GM19193 (cell line): ENCODE results near the gene CASP6.

Experiments used
- POLR2A ChIP-seq: IDR thresholded peaks from 4 replicates; pipeline ENCODE4 v1.6.1; 2011; ENCODE audit not compliant: insufficient read depth, insufficient read length; ENCODE audit errors: extremely low read depth

Gene CASP6

DNA sequence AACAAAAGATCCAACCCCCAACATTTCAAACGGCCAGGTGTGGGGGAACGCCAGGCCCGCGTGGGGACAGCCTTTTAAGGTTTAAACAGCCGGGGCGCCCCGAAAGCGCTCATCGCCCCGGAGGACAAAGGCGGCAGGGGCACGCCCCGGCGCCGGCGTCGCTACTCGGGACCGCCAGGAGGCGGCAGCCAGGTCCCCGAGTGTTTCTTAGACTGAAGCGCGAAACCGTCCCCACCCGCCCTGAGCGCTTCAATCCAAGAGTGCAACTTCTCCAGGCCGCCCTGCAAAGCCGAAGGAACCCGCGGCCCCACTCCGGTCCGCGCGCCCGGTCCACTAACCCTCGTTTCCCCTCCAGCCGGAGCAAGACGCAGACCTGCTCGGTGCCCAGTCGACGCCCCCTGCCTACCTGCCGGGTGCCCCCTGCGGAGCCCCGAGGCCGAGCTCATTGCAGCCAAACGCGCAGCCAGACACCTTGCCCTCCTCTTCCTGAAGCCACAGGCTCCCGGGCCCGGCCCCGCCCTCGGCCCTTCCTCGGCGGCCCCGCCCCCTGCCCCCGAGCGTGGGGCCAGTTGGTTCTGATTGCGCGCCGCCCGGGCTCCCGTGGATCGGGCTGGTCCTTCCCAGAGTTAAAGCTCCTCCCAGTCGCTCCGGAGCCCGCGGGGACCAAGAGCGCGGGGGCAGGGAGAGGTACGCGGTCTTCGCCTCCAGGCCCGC is at the start of gene CASP6:
CASP6 (minus strand) TSS at position 496 of the 714 bp plus-strand sequence; CDS start at position 446, 50 bp downstream.
- TF ChIP-seq POLR2A = peak; percentile 56

DNA sequence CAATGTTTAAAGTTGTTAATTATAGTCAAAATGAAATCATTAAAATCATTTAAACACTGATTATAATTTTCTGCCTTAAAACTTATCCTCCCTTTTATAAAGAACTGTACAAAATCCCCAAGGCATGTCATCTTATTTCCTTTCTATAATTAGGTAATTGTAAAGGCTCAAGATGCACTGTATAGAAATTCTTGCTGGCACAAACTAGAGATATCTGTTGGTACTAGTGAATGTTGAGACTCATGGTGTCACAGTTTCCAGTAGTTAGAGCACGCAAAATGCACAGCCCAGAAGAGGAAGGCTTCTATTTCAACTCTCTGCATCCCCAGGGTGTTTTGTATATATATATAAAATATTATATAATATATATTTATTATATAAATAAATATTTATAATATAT is 49.3 kb upstream of the CASP6 start:
- no peak for TF ChIP-seq POLR2A

DNA sequence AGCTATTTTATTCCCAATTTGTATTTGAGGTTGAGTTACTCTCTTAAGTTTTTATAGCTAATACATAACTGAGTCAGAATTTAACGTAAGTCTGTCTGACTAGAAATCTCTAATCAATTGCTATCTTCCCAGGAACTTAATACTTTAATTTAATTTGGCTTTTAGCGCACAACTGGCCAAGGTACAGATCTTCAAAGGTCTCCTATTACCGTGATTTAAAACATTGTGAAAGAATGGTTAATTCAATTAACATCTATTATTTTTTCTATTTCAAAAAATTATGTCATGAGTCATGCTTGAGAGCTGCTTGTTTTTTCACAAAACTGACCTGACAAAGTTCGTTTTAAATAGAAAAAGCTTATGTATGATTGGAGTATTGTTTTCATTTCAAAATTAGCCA is 48.6 kb upstream of the CASP6 start:
- no peak for TF ChIP-seq POLR2A

DNA sequence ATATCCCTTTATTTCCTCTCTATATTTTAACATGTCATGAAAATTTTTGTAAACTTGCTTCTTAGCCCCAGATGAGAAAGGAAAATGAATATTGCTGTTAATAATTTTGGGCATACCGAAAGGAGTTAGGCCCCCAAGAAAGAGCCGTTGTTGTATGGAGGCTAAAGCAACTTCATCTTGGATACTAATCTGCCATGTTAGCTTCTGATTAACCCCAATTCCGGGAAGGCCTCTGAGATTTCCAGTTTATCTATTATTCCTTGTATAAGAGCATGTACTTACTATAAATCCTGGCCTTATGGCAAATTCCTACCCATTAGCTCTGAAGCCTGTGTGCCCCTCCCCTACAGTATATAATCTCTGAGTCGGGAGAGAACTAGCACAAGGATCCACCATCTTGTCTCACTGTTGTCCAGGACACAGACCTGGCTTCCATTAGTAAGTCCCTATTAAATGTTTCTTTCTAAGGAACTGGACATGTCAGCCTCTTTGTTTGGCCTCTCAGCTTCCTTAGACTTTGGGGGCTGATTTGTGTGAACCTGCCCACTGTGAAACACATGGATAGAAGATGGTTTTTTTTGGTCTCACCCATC is 47.5 kb upstream of the CASP6 start:
- TF ChIP-seq POLR2A = no peak

DNA sequence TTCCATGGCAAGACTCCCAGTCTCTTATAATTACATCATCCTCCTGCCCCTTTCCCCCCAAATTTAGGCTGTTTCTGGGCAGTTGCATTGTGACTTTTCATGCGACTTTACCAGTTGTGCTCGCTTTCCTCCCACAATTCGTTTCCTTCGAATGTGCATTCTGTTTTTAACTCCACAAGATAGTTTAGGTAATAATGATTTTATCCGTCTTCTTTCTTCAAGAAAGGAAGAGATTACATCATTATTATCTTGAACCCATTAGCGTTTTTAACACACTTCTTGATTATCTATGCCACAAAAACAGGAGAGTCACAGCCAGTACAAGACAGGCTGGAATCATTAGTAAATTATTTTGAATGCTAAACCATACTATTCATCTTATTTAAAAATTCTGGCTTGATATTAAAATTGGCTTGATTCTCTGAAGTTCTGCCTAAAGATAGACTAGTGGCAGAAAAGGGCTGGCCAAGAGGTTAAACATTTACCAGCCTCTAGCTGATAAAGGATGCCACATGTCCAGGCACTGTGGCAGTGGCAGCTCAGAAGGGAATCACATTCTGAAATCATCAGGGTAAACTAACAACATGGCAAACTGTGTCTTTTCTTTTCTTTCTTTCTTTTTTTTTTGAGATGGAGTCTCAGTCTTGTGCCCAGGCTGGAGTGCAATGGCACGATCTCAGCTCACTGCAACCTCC is 46.3 kb upstream of the CASP6 start:
- TF ChIP-seq POLR2A = no peak

DNA sequence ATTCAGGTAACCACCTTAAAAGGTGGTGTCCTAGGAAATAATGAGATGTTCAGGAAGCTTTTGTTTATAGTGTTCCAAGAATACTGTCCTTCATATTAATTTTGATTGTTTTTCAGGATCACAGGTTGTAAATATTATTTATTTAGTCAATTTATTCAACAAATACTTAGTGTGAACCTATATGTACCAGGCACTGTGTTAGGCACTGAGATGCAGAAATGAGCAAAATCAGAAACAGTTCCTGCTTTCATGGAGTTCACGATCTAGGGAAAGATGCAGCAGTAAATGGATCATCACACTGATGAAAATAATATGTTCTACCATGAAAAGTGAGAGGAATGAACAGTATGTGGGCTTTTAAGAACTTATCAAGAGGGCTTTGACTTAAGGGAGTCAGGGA is 44.9 kb upstream of the CASP6 start:
- no peak for TF ChIP-seq POLR2A

DNA sequence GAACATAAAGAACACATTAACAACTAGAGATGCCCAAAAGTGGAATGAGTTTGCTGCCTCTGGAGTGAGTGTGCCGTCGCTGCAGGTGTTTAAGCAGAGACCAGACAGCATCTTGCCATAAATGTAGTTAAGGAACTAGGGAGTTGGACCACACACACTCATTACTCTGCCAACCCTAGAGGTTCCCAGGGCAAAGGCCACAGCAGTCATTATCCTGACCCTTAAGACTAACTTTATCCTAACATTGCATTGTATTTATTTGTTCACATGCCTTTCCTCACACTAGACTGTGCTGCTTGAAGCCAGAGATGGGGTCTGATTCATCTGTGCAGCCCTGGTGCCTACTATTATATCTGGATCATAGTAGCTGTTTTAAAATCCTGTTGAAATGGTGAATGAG is 43.5 kb upstream of the CASP6 start:
- no peak for TF ChIP-seq POLR2A

DNA sequence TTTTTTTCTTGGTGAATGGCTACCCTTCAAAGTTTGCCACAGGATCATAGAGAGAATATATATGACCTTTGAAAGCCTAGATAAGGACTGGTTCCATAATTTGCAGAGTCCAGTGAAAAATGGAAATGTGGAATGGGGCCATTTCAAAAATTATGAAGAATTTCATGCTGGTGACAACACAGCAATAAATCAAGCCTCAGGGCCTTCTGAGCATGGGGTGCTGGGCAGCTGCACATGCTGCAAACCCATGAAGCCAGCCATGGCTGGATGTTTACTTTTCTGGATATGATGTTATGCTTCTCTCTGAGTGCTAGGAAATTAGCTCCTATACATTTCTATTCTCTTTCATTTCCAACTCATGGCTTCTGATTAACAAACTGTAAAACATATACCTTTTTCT is 42.6 kb upstream of the CASP6 start:
- no peak for TF ChIP-seq POLR2A

DNA sequence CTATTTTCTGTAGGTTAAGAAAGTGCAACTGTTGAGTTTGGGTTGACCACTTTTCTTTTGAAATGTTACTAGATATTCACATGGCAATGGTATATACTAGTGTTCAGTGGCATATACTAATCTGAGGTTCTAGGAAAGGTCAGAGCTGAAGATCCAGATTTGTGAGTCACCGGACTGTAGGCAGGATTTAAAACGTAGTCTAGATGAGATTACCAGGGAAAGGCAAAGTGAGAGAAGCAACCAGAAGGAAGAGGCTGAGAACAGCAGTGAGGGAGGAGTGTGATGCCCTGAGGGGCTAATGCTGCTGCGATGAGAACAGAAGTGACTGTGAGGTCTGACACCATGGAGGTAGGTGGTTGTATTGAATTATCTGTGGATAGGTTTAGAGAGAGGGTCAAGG is 36.3 kb upstream of the CASP6 start:
- no peak for TF ChIP-seq POLR2A

DNA sequence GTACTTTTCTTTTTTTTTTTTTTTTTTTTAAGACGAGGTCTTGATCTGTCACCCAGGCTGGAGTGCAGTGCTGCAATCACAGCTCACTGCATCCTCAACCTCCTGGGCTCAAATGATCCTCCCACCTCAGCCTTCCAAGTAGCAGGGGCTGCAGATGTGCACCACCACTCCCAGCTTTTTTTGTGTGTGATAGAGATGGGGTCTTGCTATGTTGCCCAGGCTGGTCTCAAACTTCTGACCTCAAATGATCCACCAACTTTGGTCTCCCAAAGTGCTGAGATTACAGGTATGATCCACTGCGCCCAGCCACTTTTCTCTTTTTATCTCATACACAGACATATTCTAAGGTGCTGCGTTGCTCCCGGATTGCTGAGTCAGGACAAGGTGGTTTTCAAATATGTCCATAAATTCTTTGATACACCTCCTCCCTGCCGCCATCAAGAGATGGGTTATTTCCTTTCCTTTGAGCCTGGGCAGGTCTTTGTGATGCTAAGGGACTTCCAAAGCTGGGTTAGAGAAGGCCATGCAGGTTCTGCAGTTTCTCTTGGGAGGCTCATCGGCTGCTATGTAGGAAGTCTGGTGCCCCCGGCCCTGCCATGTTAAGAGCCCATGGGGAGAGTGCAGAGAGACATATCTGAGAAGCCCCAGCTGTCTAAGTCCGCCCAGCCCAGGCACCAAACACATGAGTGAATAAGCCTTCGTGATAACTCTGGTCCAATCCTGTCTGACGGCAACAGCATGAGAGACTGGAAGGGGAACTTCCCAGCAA is 35.0 kb upstream of the CASP6 start:
- TF ChIP-seq POLR2A = no peak

DNA sequence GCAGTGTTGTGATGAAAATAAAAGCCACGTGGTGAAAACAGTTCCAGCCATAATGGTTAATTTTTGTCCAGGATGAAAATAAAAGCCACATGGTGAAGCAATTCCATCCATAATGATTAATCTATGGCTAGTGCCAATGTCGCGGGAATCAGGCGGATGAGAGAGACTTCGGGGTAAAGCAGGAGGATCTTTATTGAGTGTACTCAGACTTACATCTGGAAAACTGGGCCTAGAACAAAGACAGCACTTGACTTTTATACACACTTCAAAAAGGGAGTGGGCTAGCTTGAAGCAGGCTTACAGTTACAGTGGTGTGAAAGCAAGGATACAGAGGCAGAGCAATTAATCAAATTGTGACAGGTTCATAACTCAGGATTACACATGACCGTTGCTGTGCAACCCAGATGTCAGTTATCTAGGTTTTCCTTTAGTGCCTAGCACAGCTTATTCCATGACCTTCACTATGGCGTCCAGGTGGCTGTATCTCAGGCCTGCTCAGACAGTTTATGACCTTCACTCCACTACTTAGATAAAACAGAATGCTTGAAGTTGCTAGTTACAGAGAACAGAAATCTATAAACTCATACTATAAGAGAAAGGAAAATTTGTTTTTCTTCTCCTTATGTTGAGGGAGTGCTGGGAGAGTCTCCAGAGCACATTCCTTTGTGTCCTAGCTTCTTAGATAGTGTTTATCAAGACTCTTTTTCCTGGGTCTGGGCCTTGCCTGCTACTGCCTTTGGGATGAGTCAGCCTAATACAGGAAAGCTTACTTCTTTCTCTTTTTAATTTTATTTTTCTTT is 32.5 kb upstream of the CASP6 start:
- no peak for TF ChIP-seq POLR2A

DNA sequence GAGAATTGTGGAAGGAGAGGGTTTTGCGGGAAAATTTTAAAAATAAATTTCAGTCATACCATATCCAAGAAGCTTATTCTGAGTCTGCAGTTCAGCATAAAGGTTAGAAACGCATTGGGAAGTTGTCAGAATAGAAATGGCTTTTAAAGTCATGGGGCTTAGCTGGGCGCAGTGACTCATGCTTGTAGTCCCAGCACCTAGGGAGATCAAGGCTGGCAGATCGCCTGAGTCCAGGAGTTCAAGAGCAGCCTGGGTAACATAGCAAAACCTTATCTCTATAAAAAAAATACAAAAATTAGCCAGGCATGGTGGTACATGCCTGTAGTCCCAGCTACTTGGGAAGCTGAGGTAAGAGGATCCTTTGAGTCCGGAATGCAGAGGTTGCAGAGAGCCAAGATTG is 30.5 kb upstream of the CASP6 start:
- no peak for TF ChIP-seq POLR2A

DNA sequence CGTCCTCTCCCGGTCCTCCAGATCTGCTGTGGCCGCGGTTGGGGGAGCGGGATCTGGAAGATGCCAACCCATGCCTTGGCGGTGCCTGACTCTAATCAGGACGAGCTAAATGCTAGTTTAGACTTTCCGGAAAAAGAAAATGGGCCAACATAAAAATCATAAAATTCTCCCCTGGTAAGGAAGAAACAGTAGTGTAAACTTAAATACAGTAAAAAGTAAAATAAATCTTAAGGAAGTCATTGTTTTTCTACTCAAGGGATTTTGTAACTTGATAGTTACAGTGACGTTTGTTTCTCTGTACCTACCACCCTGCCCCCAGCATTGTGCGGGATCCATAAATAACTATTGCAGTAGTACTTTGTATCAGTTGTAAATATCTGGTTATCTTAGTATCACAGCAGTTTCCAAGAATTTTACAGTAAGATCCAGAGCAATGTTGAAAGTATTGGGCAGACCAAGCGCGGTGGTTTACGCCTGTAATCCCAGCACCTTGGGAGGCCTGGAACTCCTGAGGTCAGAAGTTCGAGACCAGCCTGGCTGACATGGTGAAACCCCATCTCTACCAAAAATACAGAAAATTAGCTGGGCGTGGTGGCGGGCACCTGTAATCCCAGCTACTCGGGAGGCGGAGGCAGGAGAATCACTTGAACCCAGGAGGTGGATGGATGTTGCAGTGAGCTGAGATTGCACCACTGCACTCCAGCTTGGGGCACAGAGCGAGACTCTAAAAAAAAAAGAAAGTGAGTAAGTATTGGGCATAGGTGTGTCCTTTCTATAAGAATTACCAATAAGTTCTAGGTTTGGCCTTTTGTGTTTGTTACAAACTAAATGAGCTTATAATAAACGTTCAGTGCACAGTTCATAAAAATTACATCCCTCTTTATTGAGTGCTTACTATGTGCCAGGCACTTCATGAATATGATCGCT is 27.6 kb upstream of the CASP6 start:
- no peak for TF ChIP-seq POLR2A
